Measurements from ENCODE around the gene CANX.

Gene CANX

DNA sequence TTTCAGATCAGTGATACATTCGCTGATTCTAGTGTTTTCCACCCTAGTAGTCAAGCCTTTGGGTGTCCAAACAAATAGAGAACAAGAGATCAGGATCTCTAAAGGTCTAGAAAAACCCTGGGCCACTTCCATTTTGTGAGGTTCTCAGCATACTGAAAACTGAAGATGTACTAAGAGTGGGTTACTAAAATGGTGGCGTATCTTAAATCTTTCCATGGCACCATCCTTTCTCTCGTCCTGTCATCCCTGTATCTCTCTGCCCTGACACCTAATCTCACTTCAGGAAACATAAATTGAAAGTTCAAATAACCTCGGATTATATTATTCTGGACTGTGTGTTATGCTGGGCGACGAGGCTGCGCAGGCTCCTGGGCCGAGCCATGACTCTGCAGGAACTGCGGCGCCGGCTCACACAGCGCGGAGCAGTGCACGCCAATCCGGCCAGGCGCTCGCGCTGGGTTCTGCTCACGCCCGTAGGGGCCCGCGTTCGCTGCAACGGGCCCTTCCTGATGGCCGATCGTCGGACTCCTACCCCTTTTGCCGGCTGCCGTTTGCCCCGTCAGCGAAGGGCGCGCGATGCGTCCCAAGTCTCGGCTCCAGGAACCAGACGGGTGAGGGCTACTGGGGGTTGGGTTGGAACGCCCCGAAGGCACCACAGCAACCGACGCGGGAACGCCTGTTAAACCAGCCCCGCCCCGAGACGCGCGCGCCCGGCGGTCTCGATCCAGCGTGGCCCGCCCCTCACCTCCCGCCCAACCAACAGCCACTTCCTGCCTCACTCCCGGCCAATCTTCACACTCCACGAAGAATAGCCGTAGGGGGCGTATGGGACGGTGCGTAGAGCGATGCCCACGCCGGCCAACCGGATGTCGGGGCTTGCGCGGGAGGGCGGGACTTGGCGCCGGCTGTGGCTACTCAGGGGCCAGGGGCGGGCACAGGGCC lies 503 bp upstream of the CANX start:
- H3K27ac ChIP-seq: peak overlapping the region; percentile 99
- TF ChIP-seq, protein P1, sequence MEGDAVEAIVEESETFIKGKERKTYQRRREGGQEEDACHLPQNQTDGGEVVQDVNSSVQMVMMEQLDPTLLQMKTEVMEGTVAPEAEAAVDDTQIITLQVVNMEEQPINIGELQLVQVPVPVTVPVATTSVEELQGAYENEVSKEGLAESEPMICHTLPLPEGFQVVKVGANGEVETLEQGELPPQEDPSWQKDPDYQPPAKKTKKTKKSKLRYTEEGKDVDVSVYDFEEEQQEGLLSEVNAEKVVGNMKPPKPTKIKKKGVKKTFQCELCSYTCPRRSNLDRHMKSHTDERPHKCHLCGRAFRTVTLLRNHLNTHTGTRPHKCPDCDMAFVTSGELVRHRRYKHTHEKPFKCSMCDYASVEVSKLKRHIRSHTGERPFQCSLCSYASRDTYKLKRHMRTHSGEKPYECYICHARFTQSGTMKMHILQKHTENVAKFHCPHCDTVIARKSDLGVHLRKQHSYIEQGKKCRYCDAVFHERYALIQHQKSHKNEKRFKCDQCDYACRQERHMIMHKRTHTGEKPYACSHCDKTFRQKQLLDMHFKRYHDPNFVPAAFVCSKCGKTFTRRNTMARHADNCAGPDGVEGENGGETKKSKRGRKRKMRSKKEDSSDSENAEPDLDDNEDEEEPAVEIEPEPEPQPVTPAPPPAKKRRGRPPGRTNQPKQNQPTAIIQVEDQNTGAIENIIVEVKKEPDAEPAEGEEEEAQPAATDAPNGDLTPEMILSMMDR (conservative IDR thresholded peaks at IDR 0.05): no peak
- TF ChIP-seq ZFX (IDR thresholded peaks at IDR 0.05): peak; percentile 16; the same call in 1 of the 2 replicates

DNA sequence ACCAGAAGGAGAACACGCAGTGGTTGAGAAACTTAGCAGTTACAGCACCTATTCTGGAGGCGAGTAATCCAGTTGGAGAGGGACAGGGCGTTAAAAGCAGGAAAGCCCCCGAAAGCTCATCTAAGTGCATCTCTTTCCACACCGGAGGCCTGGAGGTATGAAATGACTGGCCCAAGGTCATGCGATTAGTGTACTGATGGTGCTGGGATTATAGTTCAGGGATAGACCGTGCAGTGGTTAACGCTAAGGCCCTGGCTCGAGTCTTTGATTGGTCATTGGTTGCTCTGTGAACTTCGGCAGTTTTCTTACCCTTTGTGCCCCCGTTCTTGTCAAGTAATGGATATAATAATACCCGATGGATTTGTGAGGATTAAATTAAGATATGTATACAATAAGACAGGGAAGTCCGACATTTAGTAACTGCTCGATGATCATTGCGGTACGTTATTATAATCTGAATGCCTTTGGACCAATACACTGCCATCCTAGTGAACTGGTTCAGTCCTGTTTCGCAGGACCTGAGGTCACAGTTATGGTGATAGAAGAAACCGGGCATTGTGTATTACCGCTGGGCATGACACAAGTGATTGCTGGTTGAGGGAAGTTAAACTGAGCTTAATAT lies 960 bp downstream of the CANX start:
- H3K27ac ChIP-seq: peak overlapping the region; percentile 99

DNA sequence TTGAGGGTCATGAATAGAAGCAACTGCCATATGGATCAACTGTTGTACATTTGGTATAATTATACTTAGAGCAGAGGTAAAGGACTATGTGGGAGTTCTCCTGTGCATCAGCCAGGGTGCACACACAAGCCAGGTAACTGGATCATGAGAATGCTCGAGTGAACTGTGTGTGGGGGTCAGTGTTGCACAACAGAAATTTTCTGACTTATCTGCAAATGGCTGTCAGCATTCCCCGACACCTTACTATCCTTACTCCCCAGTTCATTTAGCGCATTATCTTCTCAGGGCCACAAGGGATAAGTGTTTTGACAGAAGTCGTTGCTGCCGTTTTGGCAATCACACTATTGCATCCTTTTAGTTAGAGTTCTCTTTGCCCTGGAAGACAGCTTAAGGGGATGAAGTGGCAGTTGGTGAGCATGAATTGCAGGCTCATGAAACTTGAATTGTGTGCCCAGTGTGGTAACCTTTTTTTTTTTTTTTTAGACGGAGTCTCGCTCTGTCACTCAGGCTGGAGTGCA lies 1.7 kb downstream of the CANX start:
- TF ChIP-seq ZFX (IDR thresholded peaks at IDR 0.05): no peak
- TF ChIP-seq, protein P1 (conservative IDR thresholded peaks at IDR 0.05): no peak
- peak overlapping the region; percentile 99; the same call in 1 of the 2 replicates for H3K27ac ChIP-seq

More for the DNA sequence above, 960 bp downstream of the CANX start:
- TF ChIP-seq, protein P1 (conservative IDR thresholded peaks at IDR 0.05): no peak
- TF ChIP-seq ZFX (IDR thresholded peaks at IDR 0.05): no peak

DNA sequence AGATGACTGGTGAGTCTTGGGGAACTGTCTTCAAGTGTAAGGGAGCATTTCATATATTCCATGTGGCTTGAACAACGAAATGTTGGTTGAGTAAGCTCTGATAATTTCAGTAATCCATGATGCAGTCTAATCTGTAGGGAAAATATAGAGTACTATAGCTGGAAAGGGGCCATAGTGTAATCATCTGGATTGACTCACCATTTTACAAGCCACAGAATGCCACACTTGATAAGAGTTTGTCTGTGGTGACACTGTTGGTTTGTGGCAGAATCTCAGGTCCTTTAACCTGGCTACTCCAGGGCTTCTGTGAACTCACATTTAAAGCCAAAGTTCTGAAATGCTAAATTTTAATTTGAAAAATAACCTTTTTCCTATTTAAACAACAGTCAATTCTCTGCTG lies 17.5 kb downstream of the CANX start:
- no peak for TF ChIP-seq ZFX (IDR thresholded peaks at IDR 0.05)
- TF ChIP-seq, protein P1 (conservative IDR thresholded peaks at IDR 0.05): no peak
- no peak overlapping the region for H3K27ac ChIP-seq

DNA sequence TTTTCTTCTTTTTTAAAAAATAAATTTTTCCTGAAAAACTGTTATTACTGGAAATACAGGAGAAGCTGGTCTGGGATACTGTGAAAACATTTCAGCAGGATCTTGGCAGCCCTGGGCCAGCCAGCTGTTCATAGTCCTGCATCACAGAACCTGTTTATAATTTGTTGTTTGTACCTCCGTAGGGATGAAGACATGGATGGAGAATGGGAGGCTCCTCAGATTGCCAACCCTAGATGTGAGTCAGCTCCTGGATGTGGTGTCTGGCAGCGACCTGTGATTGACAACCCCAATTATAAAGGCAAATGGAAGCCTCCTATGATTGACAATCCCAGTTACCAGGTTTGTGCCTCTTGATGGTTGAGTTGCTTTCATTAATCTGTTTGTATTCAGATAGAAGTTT lies 21.5 kb downstream of the CANX start:
- H3K27ac ChIP-seq: no peak overlapping the region
- no peak for TF ChIP-seq ZFX (IDR thresholded peaks at IDR 0.05)
- TF ChIP-seq, protein P1 (conservative IDR thresholded peaks at IDR 0.05): no peak

DNA sequence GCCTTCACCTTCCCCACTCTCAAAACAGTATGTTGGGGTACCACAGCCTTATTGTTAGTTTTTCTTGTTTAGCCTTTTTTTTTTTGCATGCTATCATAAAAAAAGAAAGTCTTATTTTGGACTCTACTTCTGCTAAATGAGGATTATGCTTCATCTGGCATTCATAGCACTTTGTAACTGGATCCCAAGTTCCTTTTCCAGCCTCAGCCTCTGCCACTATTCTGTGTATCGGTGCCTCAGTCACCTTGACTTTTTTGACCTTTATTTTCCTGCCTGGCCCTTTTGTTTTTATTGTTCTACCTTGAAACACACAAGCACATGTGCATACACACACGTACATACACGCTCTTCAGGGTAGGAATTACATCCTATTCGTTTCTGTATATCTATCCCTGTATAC lies 25.4 kb downstream of the CANX start:
- TF ChIP-seq, protein P1 (conservative IDR thresholded peaks at IDR 0.05): no peak
- TF ChIP-seq ZFX (IDR thresholded peaks at IDR 0.05): no peak
- no peak overlapping the region for H3K27ac ChIP-seq

DNA sequence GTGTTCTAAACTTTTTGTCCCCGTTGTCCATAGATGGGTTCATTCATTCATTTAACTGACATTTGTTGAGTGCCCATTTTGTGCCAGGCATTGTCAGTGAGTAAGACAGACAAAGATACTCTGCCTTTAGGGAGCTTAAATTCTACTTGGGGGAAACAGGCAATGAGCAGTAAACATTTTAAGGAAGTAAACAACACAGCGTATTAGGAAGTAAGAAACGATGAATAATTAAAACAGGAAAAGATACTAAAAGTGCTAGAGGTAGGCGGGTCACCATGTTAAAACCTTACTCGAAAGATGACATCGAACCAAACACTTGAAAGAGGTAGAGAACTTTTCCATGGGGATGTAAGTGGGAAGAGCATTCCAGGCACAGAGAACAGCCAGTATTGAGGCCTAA lies 28.3 kb downstream of the CANX start:
- no peak overlapping the region for H3K27ac ChIP-seq
- TF ChIP-seq, protein P1 (conservative IDR thresholded peaks at IDR 0.05): no peak
- TF ChIP-seq ZFX (IDR thresholded peaks at IDR 0.05): no peak
